Caco-2 (cell line): ENCODE data around the gene PLCB4. TPM values are rescaled to one million over a fixed set of nuclear protein-coding genes. Genes with fewer than 3 reads are reported as not detected.

Experiments
- BruUV-seq: library from RNA; stranded (reverse); fragments of 400-500 nt; replicated peaks from 2 replicates; lab custom pipeline; 2021; lab: Mats Ljungman, UMichigan
- CTCF ChIA-PET: fragments of 300-600 bp; sonication (Branson Sonifier 250); formaldehyde crosslinking; loops from one replicate; lab custom pipeline; 2022; ENCODE audit warnings: antibody characterized with exemption; lab: Charles Lee
- POLR2A ChIA-PET: fragments of 300-600 bp; sonication (Branson Sonifier 250); formaldehyde crosslinking; loops from one replicate; lab custom pipeline; 2022; ENCODE audit warnings: antibody characterized with exemption; lab: Charles Lee
- DNase-seq, 2 experiments: peaks; one replicate each; pipeline versions ENCODE4 v3.0.0 to v3.0.0-alpha.2; 2020 to 2022
- H3K27me3 ChIP-seq: replicated peaks from 2 replicates; pipeline ENCODE4 v1.6.0; 2011; ENCODE audit warnings: low read length; ENCODE audit not compliant: control insufficient read depth, insufficient read depth
- H3K36me3 ChIP-seq: 2 replicates; pipeline ENCODE4 v1.5.1; 2011; ENCODE audit warnings: low read length; ENCODE audit not compliant: control insufficient read depth, insufficient read depth
- H3K4me1 ChIP-seq: fragments of 250-450 bp; sonication (Bioruptor Pico); 2 replicates; pipeline ENCODE4 v1.5.1; 2020; ENCODE audit warnings: mild to moderate bottlenecking
- H3K4me3 ChIP-seq: 2 replicates; pipeline ENCODE4 v1.5.1; 2011; ENCODE audit warnings: low read depth, mild to moderate bottlenecking, control low read depth, low read length
- H3K9me3 ChIP-seq: fragments of 250-450 bp; sonication (Bioruptor Pico); 2 replicates; pipeline ENCODE4 v1.5.1; 2020; ENCODE audit warnings: mild to moderate bottlenecking, moderate library complexity
- H3K27ac Mint-ChIP-seq: one replicate; pipeline ENCODE4 v1.8.0; 2022; ENCODE audit warnings: mixed read lengths; ENCODE audit not compliant: unreplicated experiment
- H3K27me3 Mint-ChIP-seq: one replicate; pipeline ENCODE4 v1.8.0; 2022; ENCODE audit warnings: mixed read lengths; ENCODE audit not compliant: insufficient read depth, unreplicated experiment
- H3K36me3 Mint-ChIP-seq: one replicate; pipeline ENCODE4 v1.8.0; 2022; ENCODE audit warnings: mild to moderate bottlenecking, mixed read lengths; ENCODE audit not compliant: insufficient read depth, unreplicated experiment
- H3K4me1 Mint-ChIP-seq: one replicate; pipeline ENCODE4 v1.8.0; 2022; ENCODE audit warnings: low read depth, mixed read lengths; ENCODE audit not compliant: unreplicated experiment
- H3K4me3 Mint-ChIP-seq: one replicate; pipeline ENCODE4 v1.8.0; 2022; ENCODE audit warnings: mild to moderate bottlenecking, moderate library complexity, mixed read lengths; ENCODE audit not compliant: unreplicated experiment
- H3K9me3 Mint-ChIP-seq: one replicate; pipeline ENCODE4 v1.8.0; 2022; ENCODE audit warnings: mixed read lengths; ENCODE audit not compliant: unreplicated experiment
- CTCF ChIP-seq, 2 experiments: fragments of 200-600 bp in 1 of 2; IDR thresholded peaks; 1 replicate in 1 of 2; 2 replicates in 1 of 2; pipeline versions ENCODE4 v1.5.1 to v1.8.0; 2011 to 2022; ENCODE audit warnings: antibody characterized with exemption in 1 of 2, control low read depth in 1 of 2, inconsistent platforms in 1 of 2, low read depth in 1 of 2, low read length in 1 of 2, mild to moderate bottlenecking in 1 of 2, moderate library complexity in 1 of 2; ENCODE audit not compliant: insufficient read depth in 1 of 2, severe bottlenecking in 1 of 2, unreplicated experiment in 1 of 2
- intact Hi-C: fragments of 100-400 bp; cut with micrococcal nuclease; formaldehyde crosslinking; loops from one replicate; pipeline ENCODE4 v1.10.0; 2022; ENCODE audit not compliant: unreplicated experiment
- total RNA-seq: library from RNA; stranded (reverse); gene quantifications from 2 replicates; pipeline ENCODE4 v1.2.3, GENCODE V29; 2022

The PLCB4 gene
- total RNA-seq, 1 experiment from 2014 or later = 3.0 TPM

DNA sequence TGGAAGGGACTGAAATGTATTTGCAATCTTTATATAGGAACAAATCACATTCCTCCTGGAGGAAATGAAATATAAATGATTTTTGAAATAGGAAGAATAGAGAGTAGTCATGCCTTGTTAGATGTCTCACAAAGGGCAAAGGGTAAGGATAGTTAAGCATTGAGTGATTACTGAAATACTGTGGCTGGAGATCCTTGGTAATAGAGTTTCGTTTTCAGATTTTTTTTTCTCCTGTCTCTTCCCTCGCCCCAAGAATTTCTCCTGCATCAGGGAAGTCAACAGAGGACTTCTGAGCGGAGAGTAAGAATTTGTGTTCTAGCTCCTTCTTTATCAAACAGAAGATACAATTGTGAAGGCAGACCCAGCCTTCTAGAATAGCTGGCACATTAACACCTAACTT, 79.4 kb downstream of the PLCB4 start:
- no peaks in the 10 kb centered on the region for H3K27me3 Mint-ChIP-seq
- H3K4me1 Mint-ChIP-seq = no peaks in the 10 kb centered on the region
- no TSS peak for BruUV-seq
- Histone ChIP-seq H3K27me3 (no peaks in the 10 kb centered on the region), H3K36me3 (no peaks in the 10 kb centered on the region), H3K4me3 (no peak overlapping the region), H3K4me1 (no peaks in the 10 kb centered on the region), H3K9me3 (peaks cover 6% of the 10 kb centered on the region)
- DNase-seq = no peak
- H3K9me3 Mint-ChIP-seq = peaks cover 11% of the 10 kb centered on the region
- ChIA-PET POLR2A (no interaction called here), CTCF (no interaction called here)
- H3K27ac Mint-ChIP-seq = no peak overlapping the region
- no peaks in the 10 kb centered on the region for H3K36me3 Mint-ChIP-seq
- H3K4me3 Mint-ChIP-seq = no peak overlapping the region
- intact Hi-C loops = no loop called here
- no peak for TF ChIP-seq CTCF (IDR thresholded peaks at IDR 0.05; ENCODE audit: insufficient read depth in 1 of 2, low read depth in 1 of 2, low read length in 1 of 2, severe bottlenecking in 1 of 2, unreplicated experiment in 1 of 2)

- Mint-ChIP-seq H3K27ac (no peak overlapping the region), H3K4me3 (no peak overlapping the region), H3K4me1 (no peaks in the 10 kb centered on the region), H3K36me3 (no peaks in the 10 kb centered on the region), H3K27me3 (no peaks in the 10 kb centered on the region), H3K9me3 (peaks cover 11% of the 10 kb centered on the region)
- BruUV-seq = no TSS peak
- ChIA-PET POLR2A (no interaction called here), CTCF (no interaction called here)
- H3K4me1 ChIP-seq = no peaks in the 10 kb centered on the region
- no peak for TF ChIP-seq CTCF (IDR thresholded peaks at IDR 0.05; ENCODE audit: insufficient read depth in 1 of 2, low read depth in 1 of 2, low read length in 1 of 2, severe bottlenecking in 1 of 2, unreplicated experiment in 1 of 2)
- intact Hi-C loops = no loop called here
- no peak overlapping the region for H3K4me3 ChIP-seq
- DNase-seq = no peak
- no peaks in the 10 kb centered on the region for H3K27me3 ChIP-seq
- peaks cover 6% of the 10 kb centered on the region for H3K9me3 ChIP-seq
- no peaks in the 10 kb centered on the region for H3K36me3 ChIP-seq
Measured at GRCh38 chr20:9149087-9149486, 80.2 kb downstream of the PLCB4 start.

GRCh38 chr20:9149796-9150195, 80.9 kb downstream of the PLCB4 start:
- Mint-ChIP-seq H3K9me3 (peaks cover 11% of the 10 kb centered on the region), H3K36me3 (no peaks in the 10 kb centered on the region), H3K4me3 (no peak overlapping the region), H3K27me3 (no peaks in the 10 kb centered on the region), H3K4me1 (no peaks in the 10 kb centered on the region), H3K27ac (no peak overlapping the region)
- intact Hi-C loops = no loop called here
- ChIA-PET POLR2A (no interaction called here), CTCF (no interaction called here)
- TF ChIP-seq CTCF (IDR thresholded peaks at IDR 0.05; ENCODE audit: insufficient read depth in 1 of 2, low read depth in 1 of 2, low read length in 1 of 2, severe bottlenecking in 1 of 2, unreplicated experiment in 1 of 2) = no peak
- no peaks in the 10 kb centered on the region for H3K27me3 ChIP-seq
- BruUV-seq = no TSS peak
- H3K36me3 ChIP-seq = no peaks in the 10 kb centered on the region
- H3K4me1 ChIP-seq = no peaks in the 10 kb centered on the region
- H3K4me3 ChIP-seq = no peak overlapping the region
- no peak for DNase-seq
- H3K9me3 ChIP-seq = peaks cover 6% of the 10 kb centered on the region
